GM18868 (cell line): ENCODE measurements around the gene TRMT5.

ENCODE experiments used
- ATAC-seq: cut with Tn5 transposase; IDR thresholded peaks from one replicate; pipeline ENCODE4 v1.9.1; 2021; ENCODE audit warnings: mild to moderate bottlenecking, moderate library complexity; ENCODE audit not compliant: unreplicated experiment

The TRMT5 gene

GRCh38 chr14:60965402-60965801 is 15.5 kb downstream of the TRMT5 start:
- no peak for ATAC-seq

- ATAC-seq, result no peak
Measured at GRCh38 chr14:60964904-60965303, 16.0 kb downstream of the TRMT5 start.

- no peak for ATAC-seq
Measured at GRCh38 chr14:60963761-60964160, 17.1 kb downstream of the TRMT5 start.

GRCh38 chr14:60958146-60958545 is 22.7 kb downstream of the TRMT5 start:
- ATAC-seq, result no peak

- no peak for ATAC-seq
Measured at GRCh38 chr14:60956632-60957031, 24.2 kb downstream of the TRMT5 start.

GRCh38 chr14:60956202-60956601 is 24.7 kb downstream of the TRMT5 start:
- no peak for ATAC-seq

GRCh38 chr14:60951776-60952435 is 29.0 kb downstream of the TRMT5 start:
- ATAC-seq, result no peak

- ATAC-seq, result no peak
Measured at GRCh38 chr14:60946773-60947172, 34.1 kb downstream of the TRMT5 start.

- no peak for ATAC-seq
Measured at GRCh38 chr14:60945984-60946383, 34.9 kb downstream of the TRMT5 start.

- no peak for ATAC-seq
Measured at GRCh38 chr14:60944204-60944603, 36.7 kb downstream of the TRMT5 start.

GRCh38 chr14:60943637-60944032 is 37.2 kb downstream of the TRMT5 start:
- ATAC-seq, result no peak

GRCh38 chr14:60935319-60935718 is 45.6 kb downstream of the TRMT5 start:
- ATAC-seq, result no peak

- no peak for ATAC-seq
Measured at GRCh38 chr14:60933920-60934655, 46.8 kb downstream of the TRMT5 start.

- no peak for ATAC-seq
Measured at GRCh38 chr14:60931218-60931617, 49.7 kb downstream of the TRMT5 start.

- ATAC-seq, result peak; percentile 99
Measured at GRCh38 chr14:60926002-60926401, 54.9 kb downstream of the TRMT5 start.

GRCh38 chr14:60925286-60925685 is 55.6 kb downstream of the TRMT5 start:
- no peak for ATAC-seq

- ATAC-seq, result no peak
Measured at GRCh38 chr14:60922050-60922449, 58.8 kb downstream of the TRMT5 start.
